ENCODE measurements around the gene C12orf76.
"Not testable (repeated sequence)": the region's sequence is repeated elsewhere in the genome, so short reads cannot be mapped to it uniquely, and the experiment has no call there.

The C12orf76 gene

GRCh38 chr12:110073049-110073831, 24.9 kb upstream of the C12orf76 start:
- peak overlapping the region; percentile 56 for H3K4me3 ChIP-seq (ENCODE audit: low read length)
- TF ChIP-seq CTCF (conservative IDR thresholded peaks at IDR 0.05; ENCODE audit: low read length), result no peak

GRCh38 chr12:110072636-110073035, 24.3 kb upstream of the C12orf76 start:
- peak overlapping the region; percentile 56; the same call in 1 of the 2 replicates for H3K4me3 ChIP-seq (ENCODE audit: low read length)
- DNase-seq (ENCODE audit: low read depth), result not testable (repeated sequence)

More at GRCh38 chr12:110073049-110073831, 24.9 kb upstream of the C12orf76 start:
- peak; percentile 14 for DNase-seq (ENCODE audit: low read depth)

- no peak overlapping the region for H3K4me3 ChIP-seq (ENCODE audit: low read length)
- no peak for TF ChIP-seq CTCF (conservative IDR thresholded peaks at IDR 0.05; ENCODE audit: low read length)
- no peak for DNase-seq (ENCODE audit: low read depth)
Observed at GRCh38 chr12:110071967-110072366, 23.6 kb upstream of the C12orf76 start.

- H3K4me3 ChIP-seq (ENCODE audit: low read length), result no peak overlapping the region
Observed at GRCh38 chr12:110071504-110071903, 23.2 kb upstream of the C12orf76 start.

GRCh38 chr12:110068654-110069053, 20.3 kb upstream of the C12orf76 start:
- H3K4me3 ChIP-seq (ENCODE audit: low read length), result no peak overlapping the region
- TF ChIP-seq CTCF (conservative IDR thresholded peaks at IDR 0.05; ENCODE audit: low read length), result no peak
- no peak for DNase-seq (ENCODE audit: low read depth)

More at GRCh38 chr12:110071504-110071903, 23.2 kb upstream of the C12orf76 start:
- no peak for TF ChIP-seq CTCF (conservative IDR thresholded peaks at IDR 0.05; ENCODE audit: low read length)
- DNase-seq (ENCODE audit: low read depth), result no peak

- DNase-seq (ENCODE audit: low read depth); H3K4me3 ChIP-seq (ENCODE audit: low read length): not testable (repeated sequence)
Observed at GRCh38 chr12:110068115-110068514, 19.8 kb upstream of the C12orf76 start.

GRCh38 chr12:110067531-110067930, 19.2 kb upstream of the C12orf76 start:
- TF ChIP-seq CTCF (conservative IDR thresholded peaks at IDR 0.05; ENCODE audit: low read length), result no peak
- no peak for DNase-seq (ENCODE audit: low read depth)
- H3K4me3 ChIP-seq (ENCODE audit: low read length), result no peak overlapping the region

- no peak for TF ChIP-seq CTCF (conservative IDR thresholded peaks at IDR 0.05; ENCODE audit: low read length)
- no peak overlapping the region for H3K4me3 ChIP-seq (ENCODE audit: low read length)
- DNase-seq (ENCODE audit: low read depth), result no peak
Observed at GRCh38 chr12:110065540-110065939, 17.2 kb upstream of the C12orf76 start.

All from AG10803 (cell line).